SU-DHL-6 (cell line): ENCODE results near the gene FNDC11.

Experiments used
- H2AFZ ChIP-seq: fragments of 200-600 bp; sonication (generic); 2 replicates; pipeline ENCODE4 v1.6.1; 2014; ENCODE audit warnings: low read depth, mild to moderate bottlenecking, moderate library complexity, mixed read lengths, antibody characterized with exemption, low read length; ENCODE audit not compliant: severe bottlenecking
- H3F3A ChIP-seq: fragments of 200-600 bp; shearing (Covaris generic); 2 replicates; pipeline ENCODE4 v1.6.0; 2016; ENCODE audit warnings: antibody characterized with exemption, mild to moderate bottlenecking; ENCODE audit not compliant: insufficient read depth
- H3K27ac ChIP-seq: fragments of 200-600 bp; sonication (generic); 2 replicates; pipeline ENCODE4 v1.5.1; 2016; ENCODE audit warnings: low read depth, mild to moderate bottlenecking, low read length, moderate library complexity, mixed read lengths
- H3K27me3 ChIP-seq: fragments of 200-600 bp; sonication (generic), shearing (Covaris generic); 2 replicates; pipeline ENCODE4 v1.6.0; 2014; ENCODE audit warnings: mild to moderate bottlenecking, low read length
- H3K36me3 ChIP-seq: fragments of 200-600 bp; sonication (generic); 2 replicates; pipeline ENCODE4 v1.6.1; 2014; ENCODE audit warnings: mild to moderate bottlenecking, low read length, mixed read lengths
- H3K4me2 ChIP-seq: fragments of 300-600, 200-600 bp; shearing (Covaris generic), sonication (generic); 2 replicates; pipeline ENCODE4 v1.6.0; 2014; ENCODE audit warnings: low read length, low read depth, mild to moderate bottlenecking; ENCODE audit not compliant: poor library complexity, severe bottlenecking
- H3K4me3 ChIP-seq: fragments of 200-600 bp; sonication (generic); 2 replicates; pipeline ENCODE4 v1.5.1; 2014; ENCODE audit warnings: antibody characterized with exemption, low read length, mild to moderate bottlenecking, mixed read lengths; ENCODE audit not compliant: insufficient read depth, poor library complexity, severe bottlenecking
- H3K79me2 ChIP-seq: fragments of 200-600 bp; sonication (generic); 2 replicates; pipeline ENCODE4 v1.6.1; 2014; ENCODE audit warnings: mild to moderate bottlenecking, low read length, moderate library complexity; ENCODE audit not compliant: insufficient read depth
- H3K9ac ChIP-seq: fragments of 200-600 bp; sonication (generic); 2 replicates; pipeline ENCODE4 v1.7.0; 2014; ENCODE audit warnings: mild to moderate bottlenecking, low read length
- H3K9me2 ChIP-seq: fragments of 200-600 bp; sonication (generic); replicated peaks from 2 replicates; pipeline ENCODE4 v1.6.1; 2014; ENCODE audit warnings: low read length; ENCODE audit not compliant: insufficient read depth
- H3K9me3 ChIP-seq: fragments of 200-600 bp; sonication (generic); 2 replicates; pipeline ENCODE4 v1.6.1; 2014; ENCODE audit warnings: low read length, mixed read lengths; ENCODE audit not compliant: insufficient read depth
- H4K20me1 ChIP-seq: fragments of 200-600 bp; sonication (generic); 2 replicates; pipeline ENCODE4 v1.6.1; 2014; ENCODE audit warnings: low read depth, mild to moderate bottlenecking, antibody characterized with exemption, low read length, moderate library complexity, mixed read lengths
- EZH2phosphoT487 ChIP-seq: fragments of 200-600 bp; sonication (generic), shearing (Covaris generic); conservative IDR thresholded peaks from 2 replicates; pipeline ENCODE4 v1.6.1; 2018; ENCODE audit warnings: mild to moderate bottlenecking, antibody characterized with exemption, low read length, moderate library complexity, mixed read lengths
- TF ChIP-seq, protein P1 (sequence below): fragments of 200-600 bp; sonication (generic); IDR thresholded peaks from one replicate; pipeline ENCODE4 v1.5.1; 2017; ENCODE audit warnings: antibody characterized with exemption, mild to moderate bottlenecking, low read length, moderate library complexity; ENCODE audit not compliant: insufficient read depth, poor library complexity, severe bottlenecking

FNDC11 gene

DNA sequence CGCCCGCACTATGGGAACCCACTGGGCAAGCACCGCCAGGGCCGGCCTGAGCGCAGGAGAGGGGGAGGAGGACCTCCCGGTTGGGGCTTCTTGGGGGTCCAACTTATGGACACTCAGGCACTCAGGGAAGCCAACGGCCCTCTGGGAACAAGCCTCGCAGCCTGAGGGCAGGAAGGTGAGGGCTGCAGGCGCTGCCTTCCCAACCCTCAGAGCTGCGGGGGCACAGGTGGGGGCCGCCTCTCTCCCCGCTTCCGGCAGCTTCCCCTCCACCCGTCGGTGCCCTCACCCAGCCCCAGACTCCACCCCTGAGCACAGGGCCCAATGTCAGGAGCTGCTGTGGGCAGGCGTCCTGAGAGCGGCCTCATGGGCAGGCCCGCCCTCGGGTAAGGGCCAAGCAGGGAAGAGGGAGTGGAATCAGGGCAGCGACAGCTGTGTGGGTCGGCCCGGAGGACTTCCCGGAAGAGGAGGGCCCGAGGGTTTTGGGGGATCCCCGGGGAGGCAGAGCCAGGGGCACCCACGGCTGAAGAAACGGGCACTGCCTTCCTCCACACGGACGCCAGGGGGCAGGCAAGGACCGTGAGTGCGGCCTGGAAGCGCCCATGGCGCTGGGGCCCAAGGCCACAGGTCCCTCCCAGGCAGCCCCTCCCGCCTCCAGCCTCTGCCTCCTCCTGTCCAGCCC lies 16.3 kb upstream of the FNDC11 start:
- H3K27ac ChIP-seq = peak overlapping the region; percentile 57
- peak overlapping the region; percentile 69 for H3K4me2 ChIP-seq
- H2AFZ ChIP-seq = peak overlapping the region; percentile 88
- H3K27me3 ChIP-seq = no peaks in the 10 kb centered on the region
- H3K9me3 ChIP-seq = no peaks in the 10 kb centered on the region
- TF ChIP-seq, protein P1, sequence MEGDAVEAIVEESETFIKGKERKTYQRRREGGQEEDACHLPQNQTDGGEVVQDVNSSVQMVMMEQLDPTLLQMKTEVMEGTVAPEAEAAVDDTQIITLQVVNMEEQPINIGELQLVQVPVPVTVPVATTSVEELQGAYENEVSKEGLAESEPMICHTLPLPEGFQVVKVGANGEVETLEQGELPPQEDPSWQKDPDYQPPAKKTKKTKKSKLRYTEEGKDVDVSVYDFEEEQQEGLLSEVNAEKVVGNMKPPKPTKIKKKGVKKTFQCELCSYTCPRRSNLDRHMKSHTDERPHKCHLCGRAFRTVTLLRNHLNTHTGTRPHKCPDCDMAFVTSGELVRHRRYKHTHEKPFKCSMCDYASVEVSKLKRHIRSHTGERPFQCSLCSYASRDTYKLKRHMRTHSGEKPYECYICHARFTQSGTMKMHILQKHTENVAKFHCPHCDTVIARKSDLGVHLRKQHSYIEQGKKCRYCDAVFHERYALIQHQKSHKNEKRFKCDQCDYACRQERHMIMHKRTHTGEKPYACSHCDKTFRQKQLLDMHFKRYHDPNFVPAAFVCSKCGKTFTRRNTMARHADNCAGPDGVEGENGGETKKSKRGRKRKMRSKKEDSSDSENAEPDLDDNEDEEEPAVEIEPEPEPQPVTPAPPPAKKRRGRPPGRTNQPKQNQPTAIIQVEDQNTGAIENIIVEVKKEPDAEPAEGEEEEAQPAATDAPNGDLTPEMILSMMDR = peak; percentile 89
- TF ChIP-seq EZH2phosphoT487 = no peak
- H3K4me3 ChIP-seq = peak overlapping the region; percentile 43
- H4K20me1 ChIP-seq = no peaks in the 10 kb centered on the region
- H3K9ac ChIP-seq = peak overlapping the region; percentile 56
- no peaks in the 10 kb centered on the region for H3K79me2 ChIP-seq
- no peaks in the 10 kb centered on the region for H3K9me2 ChIP-seq
- H3F3A ChIP-seq = no peaks in the 10 kb centered on the region
- H3K36me3 ChIP-seq = no peaks in the 10 kb centered on the region

DNA sequence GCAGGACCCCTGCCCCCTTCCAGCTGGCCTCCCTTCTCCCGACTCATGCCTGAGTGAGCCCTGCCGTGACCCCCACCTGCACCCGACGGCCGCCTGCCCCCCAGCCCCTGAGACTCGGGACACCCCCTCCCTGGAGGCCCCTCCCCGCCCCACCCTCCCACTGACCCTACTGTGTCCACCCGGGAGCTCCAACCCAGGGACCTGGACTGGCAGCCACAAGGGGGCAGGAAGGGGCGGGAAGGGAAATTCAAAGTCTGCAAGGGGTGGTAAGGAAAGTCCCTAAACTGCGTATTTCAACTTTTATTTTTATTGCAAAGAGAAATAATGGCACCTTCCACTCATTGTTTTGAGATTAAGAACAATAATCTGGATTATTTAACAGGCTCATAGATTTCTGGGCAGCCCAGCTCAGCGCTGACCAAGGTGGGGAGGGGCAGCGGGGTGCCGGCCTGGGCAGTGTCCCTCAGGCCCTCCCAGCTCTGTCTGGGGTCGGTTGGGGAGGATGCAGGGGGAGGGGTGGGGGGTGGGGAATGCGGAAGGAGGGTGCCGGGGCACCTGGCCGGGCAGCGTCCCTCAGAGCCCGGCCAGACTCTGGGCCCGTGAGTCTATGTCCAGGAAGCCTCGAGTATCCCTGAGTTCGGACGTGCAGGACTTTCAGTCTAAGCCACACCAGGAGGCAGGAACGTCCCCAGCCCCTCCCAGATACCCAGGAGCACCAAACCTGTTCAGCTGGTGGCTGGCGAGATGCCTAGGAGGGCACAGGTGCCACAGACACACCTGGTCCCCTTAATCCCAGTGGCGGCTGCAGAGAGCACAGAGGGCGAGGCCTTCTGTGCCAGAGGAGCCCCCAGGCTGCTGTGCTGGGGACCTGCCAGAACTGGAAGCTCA lies 15.5 kb upstream of the FNDC11 start:
- H3K27ac ChIP-seq = no peak overlapping the region

DNA sequence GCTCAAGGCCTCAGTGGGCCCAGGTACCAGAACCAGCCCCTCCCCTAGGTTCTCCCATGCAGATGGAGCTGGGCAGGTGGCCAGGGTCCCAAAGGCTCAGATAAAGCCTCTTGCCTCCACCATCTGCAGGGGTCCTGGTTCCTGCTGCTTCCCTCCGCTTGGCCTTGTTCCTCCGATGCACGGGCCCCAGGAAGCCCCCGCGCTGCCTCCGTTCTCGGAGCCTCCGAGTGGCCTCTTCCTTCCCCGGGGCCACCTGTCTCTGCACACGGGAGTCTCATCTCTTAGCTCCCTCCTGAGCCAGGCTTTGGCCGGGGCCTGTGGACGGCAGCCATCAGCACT lies 14.9 kb upstream of the FNDC11 start:
- H3K9ac ChIP-seq = no peak overlapping the region
- no peak overlapping the region for H3K27ac ChIP-seq
- no peaks in the 10 kb centered on the region for H3F3A ChIP-seq
- H3K79me2 ChIP-seq = no peaks in the 10 kb centered on the region
- H2AFZ ChIP-seq = no peak overlapping the region
- H4K20me1 ChIP-seq = no peaks in the 10 kb centered on the region
- no peak for TF ChIP-seq EZH2phosphoT487
- TF ChIP-seq, protein P1 = no peak
- H3K9me2 ChIP-seq = no peaks in the 10 kb centered on the region
- no peaks in the 10 kb centered on the region for H3K9me3 ChIP-seq
- no peaks in the 10 kb centered on the region for H3K27me3 ChIP-seq
- H3K36me3 ChIP-seq = no peaks in the 10 kb centered on the region
- H3K4me3 ChIP-seq = no peak overlapping the region
- H3K4me2 ChIP-seq = no peak overlapping the region

More for the DNA sequence above, 15.5 kb upstream of the FNDC11 start:
- Histone ChIP-seq H3K9me3 (no peaks in the 10 kb centered on the region), H3K36me3 (no peaks in the 10 kb centered on the region), H2AFZ (no peak overlapping the region), H3K9ac (peak overlapping the region; percentile 56; the same call in 1 of the 2 replicates), H4K20me1 (no peaks in the 10 kb centered on the region), H3K27me3 (no peaks in the 10 kb centered on the region), H3F3A (no peaks in the 10 kb centered on the region), H3K9me2 (no peaks in the 10 kb centered on the region), H3K79me2 (no peaks in the 10 kb centered on the region), H3K4me2 (peak overlapping the region; percentile 69), H3K4me3 (no peak overlapping the region)
- no peak for TF ChIP-seq EZH2phosphoT487
- TF ChIP-seq, protein P1 = no peak
